PC-9 (cell line): ENCODE data around the gene MAN2C1. TPM values are rescaled to one million over a fixed set of nuclear protein-coding genes. Genes with fewer than 3 reads are reported as not detected.

Experiments
- BruUV-seq: library from RNA; stranded (reverse); fragments of 400-500 nt; replicated peaks from 2 replicates; lab custom pipeline; 2021; lab: Mats Ljungman, UMichigan
- CTCF ChIA-PET: fragments of 300-600 bp; sonication (Branson Sonifier 250); formaldehyde crosslinking; loops from one replicate; lab custom pipeline; 2022; ENCODE audit warnings: antibody characterized with exemption; lab: Charles Lee
- POLR2A ChIA-PET: fragments of 300-600 bp; sonication (Branson Sonifier 250); formaldehyde crosslinking; loops from one replicate; lab custom pipeline; 2022; ENCODE audit warnings: antibody characterized with exemption; ENCODE audit not compliant: unreplicated experiment; lab: Charles Lee
- DNase-seq, 2 experiments: peaks; one replicate each; pipeline versions ENCODE4 v3.0.0 to v3.0.0-alpha.2; 2015 to 2022; ENCODE audit warnings: mixed read lengths in 1 of 2
- H2AFZ ChIP-seq: fragments of 200-600 bp; sonication (generic); 2 replicates; pipeline ENCODE4 v1.8.1; 2017; ENCODE audit warnings: antibody characterized with exemption
- H3F3A ChIP-seq: fragments of 200-600 bp; sonication (generic); 2 replicates; pipeline ENCODE4 v1.8.1; 2017; ENCODE audit warnings: antibody characterized with exemption, mild to moderate bottlenecking, low read depth; ENCODE audit not compliant: insufficient read depth
- H3K27ac ChIP-seq: fragments of 200-600 bp; sonication (generic); 2 replicates; pipeline ENCODE4 v1.6.1; 2016; ENCODE audit warnings: mixed run types
- H3K27me3 ChIP-seq: fragments of 200-600 bp; sonication (generic); 2 replicates; pipeline ENCODE4 v1.6.1; 2016; ENCODE audit warnings: low read depth, mixed run types; ENCODE audit not compliant: insufficient read depth
- H3K36me3 ChIP-seq: fragments of 200-600 bp; sonication (generic); 2 replicates; pipeline ENCODE4 v1.6.1; 2016; ENCODE audit warnings: low read depth, mixed run types
- H3K4me1 ChIP-seq: fragments of 200-600 bp; sonication (generic); replicated peaks from 2 replicates; pipeline ENCODE4 v1.6.1; 2016; ENCODE audit warnings: mixed run types; ENCODE audit not compliant: insufficient read depth
- H3K4me2 ChIP-seq: fragments of 200-600 bp; sonication (generic); 2 replicates; pipeline ENCODE4 v1.6.1; 2017; ENCODE audit warnings: mixed run types
- H3K4me3 ChIP-seq: fragments of 200-600 bp; sonication (generic); 2 replicates; pipeline ENCODE4 v1.6.1; 2016; ENCODE audit warnings: mixed run types
- H3K79me2 ChIP-seq: fragments of 200-600 bp; sonication (generic); 2 replicates; pipeline ENCODE4 v1.6.1; 2017; ENCODE audit warnings: low read depth, mixed run types
- H3K9me2 ChIP-seq: fragments of 200-600 bp; sonication (generic); 2 replicates; pipeline ENCODE4 v1.8.1; 2017; ENCODE audit warnings: mild to moderate bottlenecking; ENCODE audit not compliant: insufficient read depth
- H3K9me3 ChIP-seq: fragments of 200-600 bp; sonication (generic); 2 replicates; pipeline ENCODE4 v1.8.1; 2016; ENCODE audit warnings: low read depth; ENCODE audit not compliant: insufficient read depth
- H4K20me1 ChIP-seq: fragments of 200-600 bp; sonication (generic); 2 replicates; pipeline ENCODE4 v1.8.1; 2017; ENCODE audit not compliant: insufficient read depth
- CTCF ChIP-seq: fragments of 200-600 bp; sonication (generic); conservative IDR thresholded peaks from 2 replicates; pipeline ENCODE4 v1.6.1; 2017; ENCODE audit warnings: mixed run types, antibody characterized with exemption, mild to moderate bottlenecking, moderate library complexity
- EZH2 ChIP-seq: fragments of 200-600 bp; sonication (generic); IDR thresholded peaks from 2 replicates; pipeline ENCODE4 v1.8.0; 2017; ENCODE audit warnings: antibody characterized with exemption, low read depth
- intact Hi-C: fragments of 100-400 bp; cut with micrococcal nuclease; formaldehyde crosslinking; loops from one replicate; pipeline ENCODE4 v1.10.0; 2022; ENCODE audit not compliant: unreplicated experiment
- total RNA-seq: library from RNA; stranded (reverse); gene quantifications from 2 replicates; pipeline ENCODE4 v1.2.3, GENCODE V29; 2021

Gene MAN2C1
- total RNA-seq, 1 experiment from 2014 or later: 94.3 TPM

GRCh38 chr15:75348562-75349350, 19.7 kb downstream of the MAN2C1 start:
- Histone ChIP-seq H3K27me3 (no peaks in the 10 kb centered on the region), H3K9me2 (no peaks in the 10 kb centered on the region), H2AFZ (no peak overlapping the region), H3K4me3 (peak overlapping the region; percentile 84), H3K27ac (no peak overlapping the region), H4K20me1 (no peaks in the 10 kb centered on the region), H3K4me1 (no peaks in the 10 kb centered on the region), H3F3A (0 out of 2 replicates have a peak, but pooled peaks cover 3% of the 10 kb centered on the region), H3K9me3 (no peaks in the 10 kb centered on the region), H3K36me3 (no peaks in the 10 kb centered on the region), H3K79me2 (no peaks in the 10 kb centered on the region), H3K4me2 (peak overlapping the region; percentile 100)
- TF ChIP-seq EZH2 (no peak), CTCF (no peak)
- ChIA-PET CTCF (no interaction called here), POLR2A (interaction anchor here (0.7 kb wide), 1 partner anchor 9 kb away, joined by 6 read pairs; no protein-coding TSS in a partner anchor)
- BruUV-seq: no TSS peak
- intact Hi-C loops: no loop called here
- DNase-seq: peak in 1 of 2 experiments; percentile 21

GRCh38 chr15:75348034-75348561, 20.3 kb downstream of the MAN2C1 start:
- intact Hi-C loops: no loop called here
- CTCF ChIA-PET: interaction anchor here (0.6 to 0.7 kb wide), 5 partner anchors 15 to 537 kb away, joined by 3 to 10 read pairs (median 5); partner anchors contain the start of gene SNX33
- Histone ChIP-seq H3K79me2 (no peaks in the 10 kb centered on the region), H3K9me3 (no peaks in the 10 kb centered on the region), H3K4me1 (no peaks in the 10 kb centered on the region), H3F3A (0 out of 2 replicates have a peak, but pooled peaks cover 3% of the 10 kb centered on the region), H3K9me2 (no peaks in the 10 kb centered on the region), H3K4me3 (peak overlapping the region; percentile 84), H3K4me2 (peak overlapping the region; percentile 100), H3K27ac (no peak overlapping the region), H2AFZ (peak overlapping the region; percentile 84), H4K20me1 (no peaks in the 10 kb centered on the region), H3K36me3 (no peaks in the 10 kb centered on the region), H3K27me3 (no peaks in the 10 kb centered on the region)
- TF ChIP-seq EZH2 (no peak), CTCF (no peak)
- no TSS peak for BruUV-seq
- POLR2A ChIA-PET: no interaction called here
- DNase-seq: no peak

GRCh38 chr15:75347222-75348033, 21.0 kb downstream of the MAN2C1 start:
- no peak for TF ChIP-seq EZH2
- Histone ChIP-seq H3F3A (0 out of 2 replicates have a peak, but pooled peaks cover 3% of the 10 kb centered on the region), H4K20me1 (no peaks in the 10 kb centered on the region), H3K36me3 (no peaks in the 10 kb centered on the region), H3K27ac (no peak overlapping the region), H3K4me1 (no peaks in the 10 kb centered on the region), H3K9me2 (no peaks in the 10 kb centered on the region), H2AFZ (peak overlapping the region; percentile 84), H3K4me3 (peak overlapping the region; percentile 84), H3K79me2 (no peaks in the 10 kb centered on the region), H3K4me2 (peak overlapping the region; percentile 100), H3K27me3 (no peaks in the 10 kb centered on the region), H3K9me3 (no peaks in the 10 kb centered on the region)
- DNase-seq: peak in 1 of 2 experiments; percentile 58
- POLR2A ChIA-PET: no interaction called here
- intact Hi-C loops: no loop called here
- no TSS peak for BruUV-seq
- CTCF ChIA-PET: interaction anchor here (0.6 to 0.7 kb wide), 5 partner anchors 16 to 536 kb away, joined by 3 to 10 read pairs (median 5); partner anchors contain the start of gene SNX33
